Transverse colon (tissue), 4 donors: ENCODE data around the gene SART3. TPM values are rescaled to one million over a fixed set of nuclear protein-coding genes. Genes with fewer than 3 reads are reported as not detected.
"Not testable (repeated sequence)": the region's sequence is repeated elsewhere in the genome, so short reads cannot be mapped to it uniquely, and the experiment has no call there.

Experiments used
- DNase-seq: peaks from one replicate; pipeline ENCODE4 v3.0.0-alpha.2; 2019
- H3K27ac ChIP-seq, 4 donors: fragments of 200-600 bp; sonication (generic); 2 replicates each; pipeline ENCODE4 v1.5.1; 2016 to 2018; ENCODE audit warnings: inconsistent platforms in 4 of 4
- H3K27me3 ChIP-seq: fragments of 200-600 bp; sonication (generic); 2 replicates; pipeline ENCODE4 v1.5.1; 2017; ENCODE audit warnings: inconsistent platforms
- H3K36me3 ChIP-seq, 4 donors: fragments of 200-600 bp; sonication (generic); 2 replicates each; pipeline ENCODE4 v1.5.1; 2017 to 2019; ENCODE audit warnings: inconsistent platforms in 4 of 4
- H3K4me1 ChIP-seq, 4 donors: fragments of 200-600 bp; sonication (generic); 2 replicates each; pipeline ENCODE4 v1.5.1; 2017 to 2020; ENCODE audit warnings: inconsistent platforms in 4 of 4
- H3K4me3 ChIP-seq, 4 donors: fragments of 200-600 bp; sonication (generic); 1 replicate in 1 of 4; 2 replicates in 3 of 4; pipeline versions ENCODE4 v1.5.1 to v1.6.1; 2017 to 2019; ENCODE audit warnings: inconsistent platforms in 4 of 4
- H3K9me3 ChIP-seq, 2 donors: fragments of 200-600 bp; sonication (generic); 2 replicates each; pipeline ENCODE4 v1.5.1; 2017 to 2019; ENCODE audit warnings: inconsistent platforms in 2 of 2
- CTCF ChIP-seq, 5 experiments: fragments of 200-600 bp in 3 of 5; fragments of 450-650 bp in 2 of 5; sonication (generic) in 3 of 5; IDR thresholded peaks; 1 replicate in 2 of 5; 2 replicates in 3 of 5; pipeline ENCODE4 v1.5.1; 2016 to 2017; ENCODE audit warnings: antibody characterized with exemption in 5 of 5, inconsistent platforms in 3 of 5, mild to moderate bottlenecking in 2 of 5, moderate library complexity in 1 of 5
- EP300 ChIP-seq: sonication (generic); formaldehyde crosslinking; IDR thresholded peaks from one replicate; pipeline ENCODE4 v1.6.1; 2017; ENCODE audit warnings: antibody characterized with exemption, low read depth
- POLR2A ChIP-seq: fragments of 450-650 bp; IDR thresholded peaks from one replicate; pipeline ENCODE4 v1.6.1; 2016; ENCODE audit warnings: antibody characterized with exemption, mild to moderate bottlenecking, moderate library complexity
- POLR2AphosphoS5 ChIP-seq, 3 donors: sonication (generic); formaldehyde crosslinking; IDR thresholded peaks; one replicate each; pipeline ENCODE4 v1.6.1; 2016; ENCODE audit warnings: antibody characterized with exemption in 3 of 3
- WGBS, 2 donors: methylation state at CpG; one replicate each; pipeline ENCODE4 v1.1.5; 2018; ENCODE audit warnings: low coverage in 1 of 2; 5-methylcytosine and 5-hydroxymethylcytosine counted together
- in situ Hi-C, 4 donors: fragments of 200-750 bp; cut with MboI; loops; one replicate each; pipeline versions ENCODE4 v1.15.0 to v1.15.1; 2017; ENCODE audit warnings: low sequenced_read_pairs in 3 of 4, low pct_ligation_motif_present in 1 of 4, low pct_unique_long_range_greater_than_20kb in 1 of 4
- intact Hi-C: fragments of 100-400 bp; cut with DNase I; formaldehyde crosslinking; loops from one replicate; pipeline ENCODE4 v1.15.1; 2023; ENCODE audit warnings: low total_unique reads
- total RNA-seq, 4 donors: library from RNA; depleted of rRNA; stranded (reverse); fragments of >200 nt; gene quantifications; one replicate each; pipeline ENCODE4 v1.1.0, GENCODE V29; 2016

SART3 gene
- total RNA-seq, 4 donors from 2014 or later: 25.3 to 177 (median 77.4) TPM

- intact Hi-C loops: no loop called here
Measured at GRCh38 chr12:108591267-108591980, 30.5 kb upstream of the SART3 start.

GRCh38 chr12:108590463-108590862 is 29.5 kb upstream of the SART3 start:
- H3K9me3 ChIP-seq, in situ Hi-C loops, intact Hi-C loops, H3K27me3 ChIP-seq, H3K4me3 ChIP-seq, DNase-seq, H3K4me1 ChIP-seq, H3K36me3 ChIP-seq, H3K27ac ChIP-seq: not testable (repeated sequence)
- WGBS, 2 donors: 95% methylated on average over 9 of the region's 9 CpGs; no CpG with 5 or more reads in 1 of the 2 donors

More at GRCh38 chr12:108591267-108591980, 30.5 kb upstream of the SART3 start:
- H3K4me3 ChIP-seq: no peak overlapping the region
- no peak overlapping the region for H3K27ac ChIP-seq
- in situ Hi-C loops: no loop called here
- no peak for TF ChIP-seq EP300
- no peak for TF ChIP-seq CTCF (IDR thresholded peaks at IDR 0.05)
- no peak for TF ChIP-seq POLR2A
- no peak for TF ChIP-seq POLR2AphosphoS5 (IDR thresholded peaks at IDR 0.05)
- WGBS, 2 donors: 60 to 93% methylated on average over 1 to 22 of the region's 22 CpGs
- no peaks in the 10 kb centered on the region for H3K9me3 ChIP-seq
- no peak for DNase-seq
- no peaks in the 10 kb centered on the region for H3K27me3 ChIP-seq
- H3K36me3 ChIP-seq: no peaks in the 10 kb centered on the region
- peaks cover 0 to 3% (median 0%) of the 10 kb centered on the region in 4 donors for H3K4me1 ChIP-seq

- no peak for DNase-seq
- WGBS, 2 donors: 63 to 80% methylated on average over 1 to 7 of the region's 7 CpGs
- H3K4me3 ChIP-seq: no peak overlapping the region
- H3K27me3 ChIP-seq: no peaks in the 10 kb centered on the region
- intact Hi-C loops: no loop called here
- peaks cover 0 to 3% (median 0%) of the 10 kb centered on the region in 4 donors for H3K4me1 ChIP-seq
- H3K27ac ChIP-seq: no peak overlapping the region
- in situ Hi-C loops: no loop called here
- H3K36me3 ChIP-seq: no peaks in the 10 kb centered on the region
- TF ChIP-seq POLR2AphosphoS5 (IDR thresholded peaks at IDR 0.05) (no peak), CTCF (IDR thresholded peaks at IDR 0.05) (no peak), POLR2A (no peak), EP300 (no peak)
- no peaks in the 10 kb centered on the region for H3K9me3 ChIP-seq
Measured at GRCh38 chr12:108589840-108590229, 28.9 kb upstream of the SART3 start.

GRCh38 chr12:108589028-108589839 is 28.3 kb upstream of the SART3 start:
- no peak overlapping the region for H3K27ac ChIP-seq
- DNase-seq: no peak
- 58% methylated on average over 13 of the region's 15 CpGs; no CpG with 5 or more reads in 1 of the 2 donors for WGBS, 2 donors
- in situ Hi-C loops (no loop called here), intact Hi-C loops (no loop called here)
- TF ChIP-seq POLR2A (no peak), POLR2AphosphoS5 (IDR thresholded peaks at IDR 0.05) (no peak), CTCF (IDR thresholded peaks at IDR 0.05) (no peak), EP300 (no peak)
- H3K36me3 ChIP-seq: no peaks in the 10 kb centered on the region
- no peaks in the 10 kb centered on the region for H3K27me3 ChIP-seq
- no peaks in the 10 kb centered on the region for H3K9me3 ChIP-seq
- H3K4me3 ChIP-seq: no peak overlapping the region
- H3K4me1 ChIP-seq: peaks cover 0 to 3% (median 0%) of the 10 kb centered on the region in 4 donors
